GOT3 (cell line): ENCODE measurements around the gene KRT80.

ENCODE experiments used
- DNase-seq: peaks from one replicate; lab custom pipeline; 2025; ENCODE audit warnings: mixed read lengths; lab: John Stamatoyannopoulos, UW

Gene KRT80

GRCh38 chr12:52130711-52131110 lies 61.1 kb downstream of the KRT80 start:
- no peak for DNase-seq

- no peak for DNase-seq
Measured at GRCh38 chr12:52127683-52128450, 63.9 kb downstream of the KRT80 start.

- no peak for DNase-seq
Measured at GRCh38 chr12:52126605-52127578, 64.9 kb downstream of the KRT80 start.

GRCh38 chr12:52126050-52126604 lies 65.7 kb downstream of the KRT80 start:
- DNase-seq = no peak

GRCh38 chr12:52125476-52125900 lies 66.3 kb downstream of the KRT80 start:
- DNase-seq = no peak

GRCh38 chr12:52123487-52124186 lies 68.2 kb downstream of the KRT80 start:
- DNase-seq = no peak

- no peak for DNase-seq
Measured at GRCh38 chr12:52122904-52123303, 68.9 kb downstream of the KRT80 start.

- DNase-seq = no peak
Measured at GRCh38 chr12:52122540-52122871, 69.3 kb downstream of the KRT80 start.

GRCh38 chr12:52121824-52122539 lies 69.8 kb downstream of the KRT80 start:
- DNase-seq = no peak

- DNase-seq = no peak
Measured at GRCh38 chr12:52120951-52121823, 70.6 kb downstream of the KRT80 start.

- DNase-seq = no peak
Measured at GRCh38 chr12:52119398-52120254, 72.2 kb downstream of the KRT80 start.
